SU-DHL-6 (cell line): ENCODE data around the gene RARG.

ENCODE experiments used
- H2AFZ ChIP-seq: fragments of 200-600 bp; sonication (generic); 2 replicates; pipeline ENCODE4 v1.6.1; 2014; ENCODE audit warnings: low read depth, mild to moderate bottlenecking, moderate library complexity, mixed read lengths, antibody characterized with exemption, low read length; ENCODE audit not compliant: severe bottlenecking
- H3F3A ChIP-seq: fragments of 200-600 bp; shearing (Covaris generic); 2 replicates; pipeline ENCODE4 v1.6.0; 2016; ENCODE audit warnings: antibody characterized with exemption, mild to moderate bottlenecking; ENCODE audit not compliant: insufficient read depth
- H3K27ac ChIP-seq: fragments of 200-600 bp; sonication (generic); 2 replicates; pipeline ENCODE4 v1.5.1; 2016; ENCODE audit warnings: low read depth, mild to moderate bottlenecking, low read length, moderate library complexity, mixed read lengths
- H3K27me3 ChIP-seq: fragments of 200-600 bp; sonication (generic), shearing (Covaris generic); 2 replicates; pipeline ENCODE4 v1.6.0; 2014; ENCODE audit warnings: mild to moderate bottlenecking, low read length
- H3K36me3 ChIP-seq: fragments of 200-600 bp; sonication (generic); 2 replicates; pipeline ENCODE4 v1.6.1; 2014; ENCODE audit warnings: mild to moderate bottlenecking, low read length, mixed read lengths
- H3K4me2 ChIP-seq: fragments of 300-600, 200-600 bp; shearing (Covaris generic), sonication (generic); 2 replicates; pipeline ENCODE4 v1.6.0; 2014; ENCODE audit warnings: low read length, low read depth, mild to moderate bottlenecking; ENCODE audit not compliant: poor library complexity, severe bottlenecking
- H3K4me3 ChIP-seq: fragments of 200-600 bp; sonication (generic); 2 replicates; pipeline ENCODE4 v1.5.1; 2014; ENCODE audit warnings: antibody characterized with exemption, low read length, mild to moderate bottlenecking, mixed read lengths; ENCODE audit not compliant: insufficient read depth, poor library complexity, severe bottlenecking
- H3K79me2 ChIP-seq: fragments of 200-600 bp; sonication (generic); 2 replicates; pipeline ENCODE4 v1.6.1; 2014; ENCODE audit warnings: mild to moderate bottlenecking, low read length, moderate library complexity; ENCODE audit not compliant: insufficient read depth
- H3K9ac ChIP-seq: fragments of 200-600 bp; sonication (generic); 2 replicates; pipeline ENCODE4 v1.7.0; 2014; ENCODE audit warnings: mild to moderate bottlenecking, low read length
- H3K9me2 ChIP-seq: fragments of 200-600 bp; sonication (generic); replicated peaks from 2 replicates; pipeline ENCODE4 v1.6.1; 2014; ENCODE audit warnings: low read length; ENCODE audit not compliant: insufficient read depth
- H3K9me3 ChIP-seq: fragments of 200-600 bp; sonication (generic); 2 replicates; pipeline ENCODE4 v1.6.1; 2014; ENCODE audit warnings: low read length, mixed read lengths; ENCODE audit not compliant: insufficient read depth
- H4K20me1 ChIP-seq: fragments of 200-600 bp; sonication (generic); 2 replicates; pipeline ENCODE4 v1.6.1; 2014; ENCODE audit warnings: low read depth, mild to moderate bottlenecking, antibody characterized with exemption, low read length, moderate library complexity, mixed read lengths
- EZH2phosphoT487 ChIP-seq: fragments of 200-600 bp; sonication (generic), shearing (Covaris generic); conservative IDR thresholded peaks from 2 replicates; pipeline ENCODE4 v1.6.1; 2018; ENCODE audit warnings: mild to moderate bottlenecking, antibody characterized with exemption, low read length, moderate library complexity, mixed read lengths
- TF ChIP-seq, protein P1 (sequence below): fragments of 200-600 bp; sonication (generic); IDR thresholded peaks from one replicate; pipeline ENCODE4 v1.5.1; 2017; ENCODE audit warnings: antibody characterized with exemption, mild to moderate bottlenecking, low read length, moderate library complexity; ENCODE audit not compliant: insufficient read depth, poor library complexity, severe bottlenecking

Gene RARG

DNA sequence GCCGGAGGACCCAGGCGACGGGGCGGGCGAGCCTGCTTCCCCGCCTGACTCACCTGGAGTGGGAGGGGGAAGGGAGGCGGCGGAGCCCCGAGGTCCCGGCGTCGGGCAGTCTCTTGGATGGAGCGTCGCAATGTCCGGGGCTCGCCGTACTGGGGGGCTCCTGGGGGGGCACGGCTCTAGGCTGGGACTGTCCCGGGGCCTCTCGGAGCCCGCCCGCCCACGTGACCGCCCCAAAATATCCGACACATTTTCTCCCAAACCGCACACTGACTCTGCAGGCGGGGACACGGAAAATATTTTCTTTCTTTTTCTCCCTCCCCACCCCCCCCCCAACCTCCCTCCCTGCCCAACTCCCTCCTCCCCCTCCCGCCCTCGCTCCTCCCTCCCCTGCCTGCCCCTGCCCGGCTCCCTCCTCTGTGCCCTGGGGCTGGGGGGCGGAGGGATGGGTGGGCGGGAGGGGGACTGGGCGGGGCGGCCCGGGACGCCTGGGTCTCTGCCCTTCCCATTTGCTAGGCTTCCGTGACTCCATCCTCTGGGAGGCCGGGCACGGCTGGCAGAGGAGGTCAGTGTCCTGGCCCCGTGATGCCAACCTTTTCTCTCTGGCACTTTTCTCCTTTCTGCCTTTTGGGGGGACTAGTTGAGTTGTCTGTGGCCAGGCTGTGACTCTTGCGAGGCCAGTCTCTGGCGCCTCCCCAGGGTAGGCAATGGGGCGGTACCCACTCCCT, at the start of gene RARG:
Gene RARG, minus strand, starts transcription at position 289 of the 725 bp plus-strand sequence. CDS start 4,664 bp downstream, outside the sequence.
- Histone ChIP-seq H3K79me2 (no peaks in the 10 kb centered on the region), H4K20me1 (no peaks in the 10 kb centered on the region), H3K36me3 (no peaks in the 10 kb centered on the region), H3K27me3 (peaks cover 3% of the 10 kb centered on the region; the same call in 1 of the 2 replicates), H3K9ac (peak within 1 kb of the TSS; percentile 32; the same call in 1 of the 2 replicates), H3K9me3 (no peaks in the 10 kb centered on the region), H3K4me2 (peak within 1 kb of the TSS; percentile 65), H3F3A (no peaks in the 10 kb centered on the region), H2AFZ (peak within 1 kb of the TSS; percentile 44), H3K4me3 (peak within 1 kb of the TSS; percentile 42), H3K27ac (no peak within 1 kb of the TSS), H3K9me2 (no peaks in the 10 kb centered on the region)
- TF ChIP-seq, protein P1, sequence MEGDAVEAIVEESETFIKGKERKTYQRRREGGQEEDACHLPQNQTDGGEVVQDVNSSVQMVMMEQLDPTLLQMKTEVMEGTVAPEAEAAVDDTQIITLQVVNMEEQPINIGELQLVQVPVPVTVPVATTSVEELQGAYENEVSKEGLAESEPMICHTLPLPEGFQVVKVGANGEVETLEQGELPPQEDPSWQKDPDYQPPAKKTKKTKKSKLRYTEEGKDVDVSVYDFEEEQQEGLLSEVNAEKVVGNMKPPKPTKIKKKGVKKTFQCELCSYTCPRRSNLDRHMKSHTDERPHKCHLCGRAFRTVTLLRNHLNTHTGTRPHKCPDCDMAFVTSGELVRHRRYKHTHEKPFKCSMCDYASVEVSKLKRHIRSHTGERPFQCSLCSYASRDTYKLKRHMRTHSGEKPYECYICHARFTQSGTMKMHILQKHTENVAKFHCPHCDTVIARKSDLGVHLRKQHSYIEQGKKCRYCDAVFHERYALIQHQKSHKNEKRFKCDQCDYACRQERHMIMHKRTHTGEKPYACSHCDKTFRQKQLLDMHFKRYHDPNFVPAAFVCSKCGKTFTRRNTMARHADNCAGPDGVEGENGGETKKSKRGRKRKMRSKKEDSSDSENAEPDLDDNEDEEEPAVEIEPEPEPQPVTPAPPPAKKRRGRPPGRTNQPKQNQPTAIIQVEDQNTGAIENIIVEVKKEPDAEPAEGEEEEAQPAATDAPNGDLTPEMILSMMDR = no peak
- TF ChIP-seq EZH2phosphoT487 = no peak

DNA sequence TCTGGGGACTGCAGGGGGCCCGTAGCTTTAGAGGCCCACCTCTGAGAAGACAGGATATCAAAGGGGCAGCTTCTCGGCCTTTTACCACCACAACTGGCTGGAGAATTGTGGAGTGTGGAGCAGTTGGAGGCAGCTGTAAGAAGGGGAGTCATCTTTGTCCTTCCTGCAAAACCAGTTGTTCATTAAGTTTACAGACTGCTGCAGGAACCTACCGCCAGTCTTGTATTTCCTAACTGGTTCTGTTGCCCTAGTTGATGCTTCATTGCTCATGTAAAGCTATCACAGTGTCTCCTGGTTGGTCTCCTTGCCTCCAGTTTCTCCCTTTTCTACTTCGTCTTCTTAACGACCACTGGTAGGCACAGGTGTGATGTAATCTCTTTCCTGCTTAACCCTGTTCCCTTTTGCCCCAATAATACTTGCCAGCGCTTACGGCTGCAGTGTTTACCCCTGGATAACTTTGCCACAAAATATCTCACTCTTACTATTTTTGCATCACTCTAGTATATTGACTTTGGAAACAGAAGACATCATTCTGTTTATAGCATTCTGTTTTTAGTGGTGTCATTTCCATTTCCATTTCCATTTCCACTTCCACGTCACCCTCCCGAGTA, 48.0 kb upstream of the RARG start:
- Histone ChIP-seq H3K9me2 (no peaks in the 10 kb centered on the region), H3K4me3 (no peak overlapping the region), H3K9me3 (no peaks in the 10 kb centered on the region), H3K27me3 (no peaks in the 10 kb centered on the region), H3K9ac (no peak overlapping the region), H3K79me2 (no peaks in the 10 kb centered on the region), H3F3A (0 out of 2 replicates have a peak, but pooled peaks cover 4% of the 10 kb centered on the region), H3K36me3 (peaks cover 30% of the 10 kb centered on the region), H3K4me2 (no peak overlapping the region), H2AFZ (no peak overlapping the region), H3K27ac (no peak overlapping the region), H4K20me1 (no peaks in the 10 kb centered on the region)
- no peak for TF ChIP-seq EZH2phosphoT487
- TF ChIP-seq, protein P1 = no peak

DNA sequence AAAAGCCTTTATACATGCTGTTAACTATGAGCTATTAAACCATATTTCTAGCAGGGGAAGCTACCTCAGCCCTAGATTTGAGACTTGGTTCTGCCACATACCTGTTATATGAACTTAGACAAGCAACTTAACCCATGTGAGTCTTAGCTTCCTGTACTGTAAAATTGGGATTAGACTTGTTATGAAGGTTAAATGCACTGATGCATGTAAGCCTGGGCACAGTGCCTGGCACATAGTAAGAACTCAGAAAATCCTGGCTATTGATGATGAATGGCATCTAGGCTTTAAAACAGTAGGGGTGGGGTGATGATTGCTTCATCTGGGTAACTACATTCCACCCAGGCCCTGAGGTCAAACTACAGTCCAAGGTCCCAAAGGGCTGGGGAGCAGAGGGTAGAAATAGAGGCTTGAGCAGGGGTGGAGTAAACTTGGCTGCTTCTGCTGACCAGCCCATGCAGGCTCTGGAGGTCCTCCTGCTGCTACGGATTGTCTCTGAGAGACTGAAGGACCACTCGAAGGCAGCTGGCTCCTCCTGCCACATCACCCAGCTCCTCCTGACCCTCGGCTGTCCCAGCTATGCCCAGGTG, 47.4 kb upstream of the RARG start:
- Histone ChIP-seq H3K9ac (no peak overlapping the region), H3F3A (0 out of 2 replicates have a peak, but pooled peaks cover 4% of the 10 kb centered on the region), H3K4me3 (no peak overlapping the region), H3K9me3 (no peaks in the 10 kb centered on the region), H3K79me2 (no peaks in the 10 kb centered on the region), H2AFZ (no peak overlapping the region), H3K36me3 (peaks cover 30% of the 10 kb centered on the region), H3K4me2 (no peak overlapping the region), H4K20me1 (no peaks in the 10 kb centered on the region), H3K27ac (no peak overlapping the region), H3K27me3 (no peaks in the 10 kb centered on the region), H3K9me2 (no peaks in the 10 kb centered on the region)
- TF ChIP-seq, protein P1 = no peak
- no peak for TF ChIP-seq EZH2phosphoT487
